Measurements from ENCODE around the gene UBAP2L. TPM values are rescaled to one million over a fixed set of nuclear protein-coding genes. Genes with fewer than 3 reads are reported as not detected.
"Not testable (repeated sequence)": the region's sequence is repeated elsewhere in the genome, so short reads cannot be mapped to it uniquely, and the experiment has no call there.

UBAP2L gene
- total and polyA plus RNA-seq, 9 donors: 45.5 to 172 (median 133) TPM

GRCh38 chr1:154225370-154225769 lies 4.6 kb downstream of the UBAP2L start:
- 90 to 95% (median 93%) methylated on average over 2 of the region's 2 CpGs for WGBS, 3 donors
- TF ChIP-seq EP300 (IDR thresholded peaks at IDR 0.05) (no peak), POLR2A (IDR thresholded peaks at IDR 0.05) (no peak)
- TF ChIP-seq, protein P1, sequence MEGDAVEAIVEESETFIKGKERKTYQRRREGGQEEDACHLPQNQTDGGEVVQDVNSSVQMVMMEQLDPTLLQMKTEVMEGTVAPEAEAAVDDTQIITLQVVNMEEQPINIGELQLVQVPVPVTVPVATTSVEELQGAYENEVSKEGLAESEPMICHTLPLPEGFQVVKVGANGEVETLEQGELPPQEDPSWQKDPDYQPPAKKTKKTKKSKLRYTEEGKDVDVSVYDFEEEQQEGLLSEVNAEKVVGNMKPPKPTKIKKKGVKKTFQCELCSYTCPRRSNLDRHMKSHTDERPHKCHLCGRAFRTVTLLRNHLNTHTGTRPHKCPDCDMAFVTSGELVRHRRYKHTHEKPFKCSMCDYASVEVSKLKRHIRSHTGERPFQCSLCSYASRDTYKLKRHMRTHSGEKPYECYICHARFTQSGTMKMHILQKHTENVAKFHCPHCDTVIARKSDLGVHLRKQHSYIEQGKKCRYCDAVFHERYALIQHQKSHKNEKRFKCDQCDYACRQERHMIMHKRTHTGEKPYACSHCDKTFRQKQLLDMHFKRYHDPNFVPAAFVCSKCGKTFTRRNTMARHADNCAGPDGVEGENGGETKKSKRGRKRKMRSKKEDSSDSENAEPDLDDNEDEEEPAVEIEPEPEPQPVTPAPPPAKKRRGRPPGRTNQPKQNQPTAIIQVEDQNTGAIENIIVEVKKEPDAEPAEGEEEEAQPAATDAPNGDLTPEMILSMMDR (IDR thresholded peaks at IDR 0.05): no peak

DNA sequence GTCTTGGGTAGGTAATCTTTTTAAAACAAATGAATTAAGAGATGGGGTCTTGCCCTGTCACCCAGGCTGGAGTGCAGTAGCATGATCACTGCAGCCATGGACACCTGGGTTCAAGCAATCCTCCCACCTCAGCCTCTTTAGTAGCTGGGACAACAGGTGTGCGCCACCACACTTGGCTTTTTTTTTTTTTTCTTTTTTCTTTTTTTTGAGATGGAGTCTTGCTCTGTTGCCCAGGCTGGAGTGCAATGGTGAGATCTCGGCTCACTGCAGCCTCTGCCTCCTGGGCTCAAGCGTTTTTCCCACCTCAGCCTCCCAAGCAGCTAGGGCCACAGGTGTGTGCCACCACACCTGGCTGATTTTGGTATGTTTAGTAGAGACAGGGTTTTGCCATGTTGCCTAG lies 10.4 kb downstream of the UBAP2L start:
- DNase-seq; H3K36me3 ChIP-seq; intact Hi-C loops (cut with DNase I); H3K9me3 ChIP-seq; H3K27ac ChIP-seq; H3K4me3 ChIP-seq; H3K27me3 ChIP-seq; H3K4me1 ChIP-seq (ENCODE audit: insufficient read depth): not testable (repeated sequence)
- WGBS, 3 donors: 93 to 98% (median 97%) methylated on average over 3 of the region's 3 CpGs

More at GRCh38 chr1:154225370-154225769, 4.6 kb downstream of the UBAP2L start:
- Histone ChIP-seq H3K9me3 (no peaks in the 10 kb centered on the region), H3K4me3 (no peak overlapping the region), H3K27ac (no peak overlapping the region), H3K36me3 (no peaks in the 10 kb centered on the region), H3K4me1 (ENCODE audit: insufficient read depth) (no peaks in the 10 kb centered on the region), H3K27me3 (no peaks in the 10 kb centered on the region)
- intact Hi-C loops (cut with DNase I): no loop called here
- DNase-seq: no peak

- H3K27me3 ChIP-seq; H3K9me3 ChIP-seq; H3K36me3 ChIP-seq; intact Hi-C loops (cut with DNase I); H3K4me3 ChIP-seq; H3K4me1 ChIP-seq (ENCODE audit: insufficient read depth); H3K27ac ChIP-seq; DNase-seq: not testable (repeated sequence)
- WGBS, 3 donors: 92 to 95% (median 93%) methylated on average over 12 of the region's 12 CpGs
Observed at GRCh38 chr1:154233127-154233526, 12.4 kb downstream of the UBAP2L start.

DNA sequence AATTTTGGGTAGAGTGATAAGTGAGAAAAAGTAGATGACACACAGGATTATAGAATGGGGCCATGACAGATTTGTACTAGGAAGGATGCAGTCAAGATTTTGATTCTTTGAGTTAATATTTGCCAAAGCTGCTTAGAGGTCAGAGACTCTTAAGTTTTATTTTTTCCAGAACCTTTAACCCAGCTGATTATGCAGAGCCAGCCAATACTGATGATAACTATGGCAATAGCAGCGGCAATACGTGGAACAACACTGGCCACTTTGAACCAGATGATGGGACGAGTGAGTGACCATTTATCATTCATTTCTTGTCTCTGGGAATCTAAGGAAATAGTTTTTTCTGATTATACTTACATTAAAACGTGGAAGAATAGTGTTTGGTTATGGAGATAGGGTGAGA lies 16.1 kb downstream of the UBAP2L start:
- H3K4me3 ChIP-seq: no peak overlapping the region
- no peaks in the 10 kb centered on the region for H3K27me3 ChIP-seq
- no peak overlapping the region for H3K27ac ChIP-seq
- no peaks in the 10 kb centered on the region for H3K4me1 ChIP-seq (ENCODE audit: insufficient read depth)
- DNase-seq: no peak
- WGBS, 3 donors: 81 to 86% (median 84%) methylated on average over 4 of the region's 4 CpGs
- TF ChIP-seq EP300 (IDR thresholded peaks at IDR 0.05) (no peak), POLR2A (IDR thresholded peaks at IDR 0.05) (no peak)
- TF ChIP-seq, protein P1 (IDR thresholded peaks at IDR 0.05): no peak
- intact Hi-C loops (cut with DNase I): no loop called here
- H3K9me3 ChIP-seq: no peaks in the 10 kb centered on the region
- no peaks in the 10 kb centered on the region for H3K36me3 ChIP-seq

GRCh38 chr1:154237435-154237834 lies 16.7 kb downstream of the UBAP2L start:
- H3K4me3 ChIP-seq: no peak overlapping the region
- TF ChIP-seq, protein P1 (IDR thresholded peaks at IDR 0.05): no peak
- TF ChIP-seq EP300 (IDR thresholded peaks at IDR 0.05): no peak
- TF ChIP-seq POLR2A (IDR thresholded peaks at IDR 0.05): no peak
- no peaks in the 10 kb centered on the region for H3K36me3 ChIP-seq
- no peaks in the 10 kb centered on the region for H3K9me3 ChIP-seq
- WGBS, 3 donors: 84 to 89% (median 89%) methylated on average over 2 of the region's 2 CpGs
- H3K27ac ChIP-seq: no peak overlapping the region
- intact Hi-C loops (cut with DNase I): no loop called here
- no peaks in the 10 kb centered on the region for H3K4me1 ChIP-seq (ENCODE audit: insufficient read depth)
- no peaks in the 10 kb centered on the region for H3K27me3 ChIP-seq
- DNase-seq: no peak
